Naive B cell (primary cell): ENCODE results near the gene C11orf54. TPM values are rescaled to one million over a fixed set of nuclear protein-coding genes. Genes with fewer than 3 reads are reported as not detected.
"Not testable (repeated sequence)": the region's sequence is repeated elsewhere in the genome, so short reads cannot be mapped to it uniquely, and the experiment has no call there.

ENCODE experiments used
- ATAC-seq, 2 donors: fragments of 150-1000 bp; cut with Tn5 transposase; 2 replicates each; pipeline ENCODE4 v1.10.0; 2021; ENCODE audit warnings: low read depth in 2 of 2, mild to moderate bottlenecking in 2 of 2, moderate library complexity in 2 of 2
- DNase-seq: peaks from one replicate; pipeline ENCODE4 v3.0.0; 2022
- H3K27ac Mint-ChIP-seq, 6 donors: one replicate each; pipeline ENCODE4 v1.8.0; 2020 to 2022; ENCODE audit warnings: mild to moderate bottlenecking in 6 of 6, mixed read lengths in 6 of 6, moderate library complexity in 5 of 6, inconsistent platforms in 2 of 6
- H3K27me3 Mint-ChIP-seq, 3 donors: one replicate each; pipeline ENCODE4 v1.8.0; 2021 to 2022; ENCODE audit warnings: mixed read lengths in 3 of 3, mild to moderate bottlenecking in 1 of 3
- H3K36me3 Mint-ChIP-seq, 2 donors: one replicate each; pipeline ENCODE4 v1.8.0; 2020 to 2022; ENCODE audit warnings: mixed read lengths in 2 of 2, inconsistent platforms in 1 of 2, mild to moderate bottlenecking in 1 of 2
- H3K4me1 Mint-ChIP-seq, 3 donors: one replicate each; pipeline ENCODE4 v1.8.0; 2020 to 2022; ENCODE audit warnings: mixed read lengths in 3 of 3, inconsistent platforms in 1 of 3, mild to moderate bottlenecking in 1 of 3, moderate library complexity in 1 of 3
- H3K4me3 Mint-ChIP-seq, 8 donors: one replicate each; pipeline ENCODE4 v1.8.0; 2020 to 2022; ENCODE audit warnings: mild to moderate bottlenecking in 8 of 8, mixed read lengths in 8 of 8, moderate library complexity in 8 of 8, inconsistent platforms in 2 of 8
- H3K9me3 Mint-ChIP-seq, 7 donors: one replicate each; pipeline ENCODE4 v1.8.0; 2020 to 2022; ENCODE audit warnings: mixed read lengths in 7 of 7, mild to moderate bottlenecking in 5 of 7, inconsistent platforms in 2 of 7, moderate library complexity in 1 of 7
- polyA plus RNA-seq, 6 donors: library from polyadenylated mRNA; unstranded; fragments of 300-500 nt; fragmentation: Illumina TruSeq; gene quantifications; one replicate each; pipeline ENCODE4 v1.2.3, GENCODE V29; 2021; ENCODE audit warnings: low read depth in 6 of 6

Gene C11orf54
- polyA plus RNA-seq, 6 donors from 2014 or later, result 15.0 to 29.1 (median 19.8) TPM

- Mint-ChIP-seq H3K27me3 (no peaks in the 10 kb centered on the region), H3K36me3 (peaks cover 7 to 13% of the 10 kb centered on the region in 2 donors)
Measured at GRCh38 chr11:93757924-93758865, 16.7 kb downstream of the C11orf54 start.

GRCh38 chr11:93759123-93759522, 17.7 kb downstream of the C11orf54 start:
- not testable (repeated sequence) for H3K27ac Mint-ChIP-seq, H3K9me3 Mint-ChIP-seq, ATAC-seq, H3K4me3 Mint-ChIP-seq, DNase-seq, H3K27me3 Mint-ChIP-seq, H3K4me1 Mint-ChIP-seq
- peaks cover 7 to 13% of the 10 kb centered on the region in 2 donors for H3K36me3 Mint-ChIP-seq

More at GRCh38 chr11:93757924-93758865, 16.7 kb downstream of the C11orf54 start:
- no peak overlapping the region for H3K27ac Mint-ChIP-seq
- no peak overlapping the region for H3K4me3 Mint-ChIP-seq
- peaks cover 0 to 2% (median 0%) of the 10 kb centered on the region in 7 donors for H3K9me3 Mint-ChIP-seq
- DNase-seq (no peak), ATAC-seq (no peak)
- no peaks in the 10 kb centered on the region for H3K4me1 Mint-ChIP-seq

GRCh38 chr11:93761910-93762309, 20.4 kb downstream of the C11orf54 start:
- DNase-seq (no peak), ATAC-seq (no peak)
- no peaks in the 10 kb centered on the region for H3K27me3 Mint-ChIP-seq
- no peak overlapping the region for H3K4me3 Mint-ChIP-seq
- H3K36me3 Mint-ChIP-seq, result peaks cover 7 to 20% of the 10 kb centered on the region in 2 donors
- H3K9me3 Mint-ChIP-seq, result peaks cover 0 to 3% (median 0%) of the 10 kb centered on the region in 7 donors
- no peaks in the 10 kb centered on the region for H3K4me1 Mint-ChIP-seq
- no peak overlapping the region for H3K27ac Mint-ChIP-seq

- no peaks in the 10 kb centered on the region for H3K4me1 Mint-ChIP-seq
- H3K36me3 Mint-ChIP-seq, result peaks cover 0 to 13% of the 10 kb centered on the region in 2 donors
- no peak overlapping the region for H3K4me3 Mint-ChIP-seq
- peaks cover 0 to 5% (median 0%) of the 10 kb centered on the region in 7 donors for H3K9me3 Mint-ChIP-seq
- no peak for ATAC-seq
- no peak for DNase-seq
- no peak overlapping the region for H3K27ac Mint-ChIP-seq
- H3K27me3 Mint-ChIP-seq, result no peaks in the 10 kb centered on the region
Measured at GRCh38 chr11:93765551-93765950, 24.1 kb downstream of the C11orf54 start.

GRCh38 chr11:93766504-93766903, 25.0 kb downstream of the C11orf54 start:
- DNase-seq, result no peak
- Mint-ChIP-seq H3K4me3 (no peak overlapping the region), H3K36me3 (peaks cover 0 to 7% of the 10 kb centered on the region in 2 donors), H3K9me3 (peaks cover 0 to 5% (median 0%) of the 10 kb centered on the region in 7 donors), H3K27ac (no peak overlapping the region), H3K4me1 (no peaks in the 10 kb centered on the region), H3K27me3 (no peaks in the 10 kb centered on the region)
- no peak for ATAC-seq

GRCh38 chr11:93767018-93767417, 25.5 kb downstream of the C11orf54 start:
- Mint-ChIP-seq H3K4me1 (no peaks in the 10 kb centered on the region), H3K36me3 (peaks cover 0 to 13% of the 10 kb centered on the region in 2 donors), H3K27me3 (no peaks in the 10 kb centered on the region), H3K9me3 (peaks cover 0 to 5% (median under 1%) of the 10 kb centered on the region in 7 donors), H3K27ac (no peak overlapping the region), H3K4me3 (no peak overlapping the region)
- DNase-seq (no peak), ATAC-seq (no peak)

GRCh38 chr11:93770160-93770559, 28.7 kb downstream of the C11orf54 start:
- Mint-ChIP-seq H3K4me1 (peaks cover 0 to 8% (median 3%) of the 10 kb centered on the region in 3 donors), H3K27me3 (no peaks in the 10 kb centered on the region), H3K27ac (no peak overlapping the region), H3K36me3 (peaks cover 0 to 7% of the 10 kb centered on the region in 2 donors), H3K4me3 (no peak overlapping the region), H3K9me3 (peaks cover 0 to 6% (median 4%) of the 10 kb centered on the region in 7 donors)
- DNase-seq, result no peak
- no peak for ATAC-seq

GRCh38 chr11:93772123-93772522, 30.7 kb downstream of the C11orf54 start:
- H3K36me3 Mint-ChIP-seq, result peaks cover 0 to 7% of the 10 kb centered on the region in 2 donors
- H3K27ac Mint-ChIP-seq, result no peak overlapping the region
- ATAC-seq, result no peak
- H3K4me1 Mint-ChIP-seq, result peaks cover 0 to 13% (median 3%) of the 10 kb centered on the region in 3 donors
- no peak overlapping the region for H3K4me3 Mint-ChIP-seq
- H3K9me3 Mint-ChIP-seq, result peaks cover 0 to 6% (median 2%) of the 10 kb centered on the region in 7 donors
- DNase-seq, result no peak
- H3K27me3 Mint-ChIP-seq, result no peaks in the 10 kb centered on the region

GRCh38 chr11:93773045-93773477, 31.6 kb downstream of the C11orf54 start:
- Mint-ChIP-seq H3K27ac (no peak overlapping the region), H3K36me3 (peaks cover 0 to 7% of the 10 kb centered on the region in 2 donors), H3K4me3 (no peak overlapping the region), H3K27me3 (no peaks in the 10 kb centered on the region), H3K4me1 (peaks cover 0 to 13% (median 3%) of the 10 kb centered on the region in 3 donors), H3K9me3 (peaks cover 0 to 6% (median 0%) of the 10 kb centered on the region in 7 donors)
- no peak for DNase-seq
- no peak for ATAC-seq

GRCh38 chr11:93773601-93774200, 32.2 kb downstream of the C11orf54 start:
- DNase-seq, result no peak

GRCh38 chr11:93774560-93774959, 33.1 kb downstream of the C11orf54 start:
- not testable (repeated sequence) for H3K27me3 Mint-ChIP-seq, ATAC-seq, H3K36me3 Mint-ChIP-seq, H3K4me3 Mint-ChIP-seq, H3K27ac Mint-ChIP-seq, DNase-seq, H3K9me3 Mint-ChIP-seq
- peaks cover 0 to 13% (median 3%) of the 10 kb centered on the region in 3 donors for H3K4me1 Mint-ChIP-seq

More at GRCh38 chr11:93773601-93774200, 32.2 kb downstream of the C11orf54 start:
- Mint-ChIP-seq H3K9me3 (peaks cover 0 to 6% (median 0%) of the 10 kb centered on the region in 7 donors), H3K4me1 (peaks cover 0 to 13% (median 3%) of the 10 kb centered on the region in 3 donors), H3K27me3 (no peaks in the 10 kb centered on the region), H3K36me3 (peaks cover 0 to 7% of the 10 kb centered on the region in 2 donors), H3K27ac (no peak overlapping the region), H3K4me3 (no peak overlapping the region)
- no peak for ATAC-seq

- H3K27ac Mint-ChIP-seq, result peak overlapping the region in 2 of 6 donors; percentile 58 to 72
Measured at GRCh38 chr11:93775289-93775688, 33.8 kb downstream of the C11orf54 start.

GRCh38 chr11:93783362-93783761, 41.9 kb downstream of the C11orf54 start:
- ATAC-seq (no peak), DNase-seq (no peak)
- Mint-ChIP-seq H3K4me1 (peaks cover 26 to 39% (median 37%) of the 10 kb centered on the region in 3 donors), H3K4me3 (peak overlapping the region; percentile 90 to 100 (median 98)), H3K27me3 (no peaks in the 10 kb centered on the region), H3K27ac (peak overlapping the region in 3 of 6 donors; percentile 24 to 88 (median 86)), H3K9me3 (no peaks in the 10 kb centered on the region), H3K36me3 (peaks cover 0 to 13% of the 10 kb centered on the region in 2 donors)

More at GRCh38 chr11:93775289-93775688, 33.8 kb downstream of the C11orf54 start:
- Mint-ChIP-seq H3K4me1 (peaks cover 0 to 13% (median 3%) of the 10 kb centered on the region in 3 donors), H3K36me3 (peaks cover 0 to 7% of the 10 kb centered on the region in 2 donors), H3K27me3 (no peaks in the 10 kb centered on the region), H3K4me3 (no peak overlapping the region), H3K9me3 (peaks cover 0 to 6% (median 0%) of the 10 kb centered on the region in 7 donors)
- DNase-seq (no peak), ATAC-seq (no peak)
